HCT116 (cell line): ENCODE measurements around the gene KCNRG. TPM values are rescaled to one million over a fixed set of nuclear protein-coding genes. Genes with fewer than 3 reads are reported as not detected.

ENCODE experiments used
- ATAC-seq: fragments of 200-7000 bp; cut with Tn5 transposase; 2 replicates; pipeline ENCODE4 v1.9.1; 2020; ENCODE audit warnings: mild to moderate bottlenecking, moderate library complexity
- BruUV-seq: library from RNA; stranded (reverse); fragments of 400-500 nt; replicated peaks from 2 replicates; lab custom pipeline; 2021; lab: Mats Ljungman, UMichigan
- CTCF ChIA-PET: fragments of 300-600 bp; sonication (Branson Sonifier 250); formaldehyde crosslinking; loops from one replicate; lab custom pipeline; 2021; ENCODE audit warnings: antibody characterized with exemption; lab: Charles Lee
- POLR2A ChIA-PET: fragments of 300-600, 350-600 bp; sonication (Branson Sonifier 250); formaldehyde crosslinking; loops from one replicate; lab custom pipeline; 2021; ENCODE audit warnings: antibody characterized with exemption; lab: Charles Lee
- RAD21 ChIA-PET, 2 experiments: fragments of 300-600 bp; sonication (Branson Sonifier 250); formaldehyde crosslinking; loops; one replicate each; lab custom pipeline; 2023; ENCODE audit warnings: low total read pairs in 2 of 2; ENCODE audit not compliant: uncharacterized antibody in 2 of 2, unreplicated experiment in 2 of 2, low non-redundant PET in 1 of 2; lab: Charles Lee
- DNase-seq: peaks from one replicate; pipeline ENCODE4 v3.0.0-alpha.2; 2010; ENCODE audit warnings: low read depth, low spot score
- H2AFZ ChIP-seq: fragments of 200-600 bp; shearing (Covaris generic), sonication (generic); 2 replicates; pipeline ENCODE4 v1.6.1; 2017; ENCODE audit warnings: low read depth, mixed run types, mixed read lengths, antibody characterized with exemption, low read length; ENCODE audit not compliant: poor library complexity, severe bottlenecking
- H3K27ac ChIP-seq: 2 replicates; pipeline ENCODE4 v1.5.1; 2012; ENCODE audit warnings: low read depth, low read length
- H3K27me3 ChIP-seq: fragments of 200-600 bp; sonication (generic); 2 replicates; pipeline ENCODE4 v1.6.1; 2016; ENCODE audit warnings: mixed run types, low read length, mixed read lengths; ENCODE audit not compliant: insufficient read depth
- H3K36me3 ChIP-seq, 2 experiments: fragments of 200-500 bp in 1 of 2; fragments of 200-600 bp in 1 of 2; sonication (Bioruptor generic) in 1 of 2; sonication (generic) in 1 of 2; 2 replicates each; pipeline versions ENCODE4 v1.5.1 to v1.6.1; 2014 to 2016; ENCODE audit warnings: low read length in 2 of 2, inconsistent platforms in 1 of 2, mixed read lengths in 1 of 2, mixed run types in 1 of 2; ENCODE audit not compliant: insufficient read depth in 2 of 2, control insufficient read depth in 1 of 2
- H3K4me1 ChIP-seq, 2 experiments: fragments of 200-600 bp in 1 of 2; sonication (generic) in 1 of 2; 2 replicates each; pipeline versions ENCODE4 v1.5.1 to v1.6.1; 2012 to 2017; ENCODE audit warnings: low read length in 2 of 2, inconsistent platforms in 1 of 2, mild to moderate bottlenecking in 1 of 2, mixed read lengths in 1 of 2, mixed run types in 1 of 2, moderate library complexity in 1 of 2; ENCODE audit not compliant: insufficient read depth in 2 of 2, control insufficient read depth in 1 of 2
- H3K4me2 ChIP-seq: fragments of 200-600 bp; sonication (generic); 2 replicates; pipeline ENCODE4 v1.6.1; 2017; ENCODE audit warnings: mixed run types, low read length, mixed read lengths
- H3K4me3 ChIP-seq, 2 experiments: fragments of 200-600 bp in 1 of 2; sonication (generic) in 1 of 2; replicated peaks in 1 of 2; 2 replicates each; pipeline ENCODE4 v1.5.1; 2011 to 2016; ENCODE audit warnings: low read length in 2 of 2, control low read depth in 1 of 2, low read depth in 1 of 2, mild to moderate bottlenecking in 1 of 2, mixed read lengths in 1 of 2, mixed run types in 1 of 2
- H3K79me2 ChIP-seq: fragments of 200-600 bp; sonication (generic); 2 replicates; pipeline ENCODE4 v1.6.1; 2017; ENCODE audit warnings: mild to moderate bottlenecking, mixed run types, low read length, moderate library complexity, mixed read lengths; ENCODE audit not compliant: insufficient read depth
- H3K9ac ChIP-seq: fragments of 200-600 bp; sonication (generic); 2 replicates; pipeline ENCODE4 v1.6.1; 2016; ENCODE audit warnings: low read length, mixed read lengths
- H3K9me2 ChIP-seq: fragments of 200-600 bp; sonication (generic), shearing (Covaris generic); 2 replicates; pipeline ENCODE4 v1.6.1; 2017; ENCODE audit warnings: mixed run types, mild to moderate bottlenecking, moderate library complexity; ENCODE audit not compliant: insufficient read depth
- H3K9me3 ChIP-seq, 2 experiments: fragments of 200-500 bp in 1 of 2; fragments of 200-600 bp in 1 of 2; sonication (Bioruptor generic) in 1 of 2; sonication (generic) in 1 of 2; 2 replicates each; pipeline ENCODE4 v1.6.1; 2014 to 2017; ENCODE audit warnings: low read length in 2 of 2, mixed read lengths in 2 of 2, inconsistent platforms in 1 of 2, low read depth in 1 of 2, mild to moderate bottlenecking in 1 of 2, mixed run types in 1 of 2, moderate library complexity in 1 of 2; ENCODE audit not compliant: control insufficient read depth in 1 of 2, insufficient read depth in 1 of 2
- H4K20me1 ChIP-seq: fragments of 200-600 bp; sonication (generic), shearing (Covaris generic); 2 replicates; pipeline ENCODE4 v1.6.1; 2017; ENCODE audit warnings: mixed run types, mild to moderate bottlenecking, moderate library complexity; ENCODE audit not compliant: insufficient read depth
- CBX3 ChIP-seq: IDR thresholded peaks from 2 replicates; pipeline ENCODE4 v1.6.1; 2012; ENCODE audit warnings: low read depth
- CEBPB ChIP-seq: IDR thresholded peaks from 2 replicates; pipeline ENCODE4 v1.6.1; 2012; ENCODE audit warnings: low read depth
- CTCF ChIP-seq, 3 experiments: fragments of 200-600 bp in 1 of 3; sonication (generic) in 1 of 3; IDR thresholded peaks in 2 of 3; conservative IDR thresholded peaks in 1 of 3; 2 replicates each; pipeline ENCODE4 v1.5.1; 2012 to 2017; ENCODE audit warnings: low read depth in 2 of 3, low read length in 2 of 3, antibody characterized with exemption in 1 of 3, borderline replicate concordance in 1 of 3, control low read depth in 1 of 3, mild to moderate bottlenecking in 1 of 3, mixed read lengths in 1 of 3, mixed run types in 1 of 3, moderate library complexity in 1 of 3; ENCODE audit not compliant: insufficient read depth in 1 of 3
- EGR1 ChIP-seq: IDR thresholded peaks from 2 replicates; pipeline ENCODE4 v1.6.1; 2012; ENCODE audit warnings: low read depth
- ELF1 ChIP-seq: IDR thresholded peaks from 2 replicates; pipeline ENCODE4 v1.6.1; 2012; ENCODE audit warnings: low read depth, borderline replicate concordance
- EZH2phosphoT487 ChIP-seq: fragments of 200-600 bp; IDR thresholded peaks from 2 replicates; pipeline ENCODE4 v1.6.1; 2018; ENCODE audit warnings: antibody characterized with exemption, borderline replicate concordance
- FOSL1 ChIP-seq: IDR thresholded peaks from 2 replicates; pipeline ENCODE4 v1.6.1; 2012; ENCODE audit warnings: low read depth
- RAD21 ChIP-seq: IDR thresholded peaks from 2 replicates; pipeline ENCODE4 v1.6.1; 2012; ENCODE audit warnings: low read depth, mild to moderate bottlenecking
- REST ChIP-seq: IDR thresholded peaks from 2 replicates; pipeline ENCODE4 v1.6.1; 2012; ENCODE audit warnings: low read depth
- SIN3A ChIP-seq: IDR thresholded peaks from 2 replicates; pipeline ENCODE4 v1.6.1; 2012; ENCODE audit warnings: low read depth
- SP1 ChIP-seq: IDR thresholded peaks from 2 replicates; pipeline ENCODE4 v1.6.1; 2012; ENCODE audit warnings: low read depth
- SRF ChIP-seq: IDR thresholded peaks from 2 replicates; pipeline ENCODE4 v1.6.1; 2012; ENCODE audit warnings: low read depth
- TCF7L2 ChIP-seq: IDR thresholded peaks from 2 replicates; pipeline ENCODE4 v1.7.0; 2011; ENCODE audit warnings: borderline replicate concordance, inconsistent platforms; ENCODE audit not compliant: insufficient read depth, insufficient read length; ENCODE audit errors: extremely low read depth
- YY1 ChIP-seq: IDR thresholded peaks from 2 replicates; pipeline ENCODE4 v1.6.1; 2011; ENCODE audit warnings: low read length, low read depth, moderate library complexity, mild to moderate bottlenecking; ENCODE audit not compliant: insufficient replicate concordance; ENCODE audit errors: extremely low read depth
- ZBTB33 ChIP-seq: IDR thresholded peaks from 2 replicates; pipeline ENCODE4 v1.6.1; 2011; ENCODE audit warnings: mild to moderate bottlenecking, low read length, moderate library complexity; ENCODE audit not compliant: insufficient replicate concordance; ENCODE audit errors: extremely low read depth
- ZNF274 ChIP-seq: fragments of 200-500 bp; sonication (Bioruptor generic); IDR thresholded peaks from 2 replicates; pipeline ENCODE4 v1.6.1; 2014; ENCODE audit warnings: mild to moderate bottlenecking, low read depth, low read length, inconsistent platforms
- intact Hi-C: fragments of 100-400 bp; cut with micrococcal nuclease; formaldehyde crosslinking; loops from 2 replicates; pipeline ENCODE4 v1.10.0; 2022
- total RNA-seq: library from RNA; stranded (reverse); gene quantifications from one replicate; pipeline ENCODE4 v1.2.1, GENCODE V29; 2021; ENCODE audit not compliant: unreplicated experiment

The KCNRG gene
- total RNA-seq, 1 experiment from 2014 or later, result 2.5 TPM

- POLR2A ChIA-PET, result no interaction called here
- H3K36me3 ChIP-seq, result peaks cover 6 to 19% of the 10 kb centered on the region in 2 experiments; a peak in 3 of 4 replicates
- intact Hi-C loops, result no loop called here
Observed at GRCh38 chr13:50017819-50018218, 2.6 kb downstream of the KCNRG start.

More at GRCh38 chr13:50017819-50018218, 2.6 kb downstream of the KCNRG start:
- Histone ChIP-seq H3K4me3 (no peak overlapping the region), H3K9ac (no peak overlapping the region), H3K4me2 (no peak overlapping the region), H3K9me3 (no peaks in the 10 kb centered on the region), H3K4me1 (no peaks in the 10 kb centered on the region), H3K27ac (no peak overlapping the region), H4K20me1 (peaks cover 11% of the 10 kb centered on the region; the same call in 1 of the 2 replicates), H3K9me2 (no peaks in the 10 kb centered on the region)
- ChIA-PET CTCF (interaction anchor here (0.6 kb wide), 1 partner anchor 642 kb away, joined by 3 read pairs; no protein-coding TSS in a partner anchor), RAD21 (no interaction called here)
- no peak for DNase-seq
- TF ChIP-seq EZH2phosphoT487, result no peak
- TF ChIP-seq RAD21, result no peak
- TF ChIP-seq EGR1, result no peak
- TF ChIP-seq CEBPB, result no peak
- no peak for TF ChIP-seq SRF
- TF ChIP-seq CTCF (IDR thresholded peaks at IDR 0.05 in 2 of 3, conservative IDR thresholded peaks at IDR 0.05 in 1 of 3; ENCODE audit: borderline replicate concordance in 1 of 3, insufficient read depth in 1 of 3, low read depth in 2 of 3, low read length in 2 of 3), result no peak
- TF ChIP-seq REST, result no peak
- no peak for TF ChIP-seq FOSL1
- TF ChIP-seq SP1, result no peak
- TF ChIP-seq YY1, result no peak
- no peak for TF ChIP-seq ELF1
- TF ChIP-seq TCF7L2, result no peak
- no peak for TF ChIP-seq SIN3A
- TF ChIP-seq ZBTB33, result no peak
- TF ChIP-seq CBX3, result no peak
- TF ChIP-seq ZNF274, result no peak
- TF ChIP-seq, all 23 proteins: peak for 0
- ATAC-seq, result no peak
- BruUV-seq, result no TSS peak
- no peaks in the 10 kb centered on the region for H3K27me3 ChIP-seq
- no peak overlapping the region for H2AFZ ChIP-seq
- peaks cover 18% of the 10 kb centered on the region for H3K79me2 ChIP-seq
